Limb (tissue), 2 donors: ENCODE measurements around the gene TPPP2.
"Not testable (repeated sequence)": the region's sequence is repeated elsewhere in the genome, so short reads cannot be mapped to it uniquely, and the experiment has no call there.

ENCODE experiments used
- DNase-seq, 2 donors: peaks; one replicate each; pipeline ENCODE4 v3.0.0-alpha.2; 2016; ENCODE audit errors: extremely low spot score in 2 of 2

TPPP2 gene

GRCh38 chr14:21037156-21037555 is 7.1 kb downstream of the TPPP2 start:
- DNase-seq, result no peak

- DNase-seq, result peak; percentile 71 to 89
Observed at GRCh38 chr14:21038441-21039422, 8.7 kb downstream of the TPPP2 start.

- peak; percentile 68 to 91 for DNase-seq
Observed at GRCh38 chr14:21039585-21040369, 9.8 kb downstream of the TPPP2 start.

- no peak for DNase-seq
Observed at GRCh38 chr14:21040370-21040925, 10.4 kb downstream of the TPPP2 start.

- DNase-seq, result not testable (repeated sequence)
Observed at GRCh38 chr14:21040941-21041340, 10.9 kb downstream of the TPPP2 start.

- no peak for DNase-seq
Observed at GRCh38 chr14:21041676-21042433, 11.8 kb downstream of the TPPP2 start, which contains the start of gene RNASE7. Gene RNASE7, plus strand, starts transcription at chr14:21042362. Its CDS starts 631 bp downstream, at chr14:21042993.

- no peak for DNase-seq
Observed at GRCh38 chr14:21042918-21043317, 12.9 kb downstream of the TPPP2 start.

- no peak for DNase-seq
Observed at GRCh38 chr14:21043387-21043973, 13.5 kb downstream of the TPPP2 start.

- no peak for DNase-seq
Observed at GRCh38 chr14:21043974-21044618, 14.1 kb downstream of the TPPP2 start.

- DNase-seq, result no peak
Observed at GRCh38 chr14:21047378-21047781, 17.4 kb downstream of the TPPP2 start.

- DNase-seq, result no peak
Observed at GRCh38 chr14:21048638-21049037, 18.6 kb downstream of the TPPP2 start.

GRCh38 chr14:21049271-21049673 is 19.3 kb downstream of the TPPP2 start:
- no peak for DNase-seq

GRCh38 chr14:21050597-21050996 is 20.6 kb downstream of the TPPP2 start:
- DNase-seq, result no peak

GRCh38 chr14:21053184-21054122 is 23.4 kb downstream of the TPPP2 start:
- no peak for DNase-seq

GRCh38 chr14:21054123-21054767 is 24.2 kb downstream of the TPPP2 start:
- no peak for DNase-seq

GRCh38 chr14:21054768-21055145 is 24.7 kb downstream of the TPPP2 start:
- no peak for DNase-seq

- DNase-seq, result no peak
Observed at GRCh38 chr14:21055432-21056117, 25.6 kb downstream of the TPPP2 start.
